Measurements from ENCODE around the gene LYSMD4.

- TF ChIP-seq CTCF (IDR thresholded peaks at IDR 0.05) (no peak), POLR2A (IDR thresholded peaks at IDR 0.05) (no peak)
Observed at GRCh38 chr15:99734575-99734974, 1.3 kb upstream of the LYSMD4 start.

Measured in thyroid gland (tissue), 4 donors.